ENCODE data around the gene KIAA1755.

Gene KIAA1755

DNA sequence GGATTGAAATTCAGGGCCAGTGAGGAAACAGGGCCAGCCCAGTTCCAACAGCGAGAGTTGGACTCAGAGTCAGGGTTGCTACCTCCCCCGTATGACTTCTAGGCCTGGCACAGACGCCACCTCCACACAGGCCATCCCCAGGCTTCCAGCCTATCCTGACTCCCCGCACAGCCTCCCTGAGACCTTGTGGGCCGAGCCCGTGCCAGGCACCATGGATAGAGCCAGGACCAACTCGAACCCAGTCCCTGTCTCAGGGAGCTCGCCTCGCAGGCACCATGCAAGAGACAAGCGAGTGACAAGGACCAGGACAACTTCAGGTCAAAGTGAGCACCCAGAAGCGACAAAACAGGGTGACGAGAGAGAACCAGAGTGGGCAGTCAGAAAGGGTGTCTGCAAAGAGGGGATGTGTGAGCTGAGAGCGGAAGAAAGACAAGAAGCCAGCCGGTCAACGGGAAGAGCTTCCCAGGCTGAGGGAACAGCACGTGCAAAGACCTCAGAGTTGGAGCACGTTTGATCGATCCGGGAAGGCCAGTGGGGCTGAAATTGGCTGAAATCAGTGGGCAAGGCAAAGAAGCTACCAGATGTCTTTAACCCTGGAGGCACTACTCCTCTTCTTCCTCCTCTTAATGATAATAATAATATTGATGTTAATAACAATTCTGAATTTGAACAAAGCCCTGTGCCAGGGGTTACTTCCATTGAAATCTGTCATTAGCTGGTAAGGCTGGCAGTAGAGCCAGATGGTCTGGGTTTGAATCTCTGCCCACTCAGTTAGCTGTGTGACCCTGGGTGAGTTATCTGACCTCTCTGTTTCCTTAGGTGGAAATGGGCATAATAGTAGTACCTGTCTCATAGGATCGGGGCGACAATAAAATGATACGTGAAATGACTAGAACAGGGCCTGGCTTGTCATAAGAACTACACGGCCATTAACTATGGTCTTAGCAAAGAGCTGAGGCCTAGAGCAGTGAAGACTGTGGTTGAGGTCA is 45.0 kb downstream of the KIAA1755 start:
- no peak for DNase-seq (ENCODE audit: low read depth)
- TF ChIP-seq, protein P1, sequence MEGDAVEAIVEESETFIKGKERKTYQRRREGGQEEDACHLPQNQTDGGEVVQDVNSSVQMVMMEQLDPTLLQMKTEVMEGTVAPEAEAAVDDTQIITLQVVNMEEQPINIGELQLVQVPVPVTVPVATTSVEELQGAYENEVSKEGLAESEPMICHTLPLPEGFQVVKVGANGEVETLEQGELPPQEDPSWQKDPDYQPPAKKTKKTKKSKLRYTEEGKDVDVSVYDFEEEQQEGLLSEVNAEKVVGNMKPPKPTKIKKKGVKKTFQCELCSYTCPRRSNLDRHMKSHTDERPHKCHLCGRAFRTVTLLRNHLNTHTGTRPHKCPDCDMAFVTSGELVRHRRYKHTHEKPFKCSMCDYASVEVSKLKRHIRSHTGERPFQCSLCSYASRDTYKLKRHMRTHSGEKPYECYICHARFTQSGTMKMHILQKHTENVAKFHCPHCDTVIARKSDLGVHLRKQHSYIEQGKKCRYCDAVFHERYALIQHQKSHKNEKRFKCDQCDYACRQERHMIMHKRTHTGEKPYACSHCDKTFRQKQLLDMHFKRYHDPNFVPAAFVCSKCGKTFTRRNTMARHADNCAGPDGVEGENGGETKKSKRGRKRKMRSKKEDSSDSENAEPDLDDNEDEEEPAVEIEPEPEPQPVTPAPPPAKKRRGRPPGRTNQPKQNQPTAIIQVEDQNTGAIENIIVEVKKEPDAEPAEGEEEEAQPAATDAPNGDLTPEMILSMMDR (IDR thresholded peaks at IDR 0.05; ENCODE audit: control insufficient read depth, extremely low read depth, insufficient read depth), result no peak

GRCh38 chr20:38214256-38215193 is 46.0 kb downstream of the KIAA1755 start:
- no peak overlapping the region for H3K4me3 ChIP-seq (ENCODE audit: low read depth, low read length)
- TF ChIP-seq, protein P1 (IDR thresholded peaks at IDR 0.05; ENCODE audit: control insufficient read depth, extremely low read depth, insufficient read depth), result no peak

More for the DNA sequence above, 45.0 kb downstream of the KIAA1755 start:
- no peak overlapping the region for H3K4me3 ChIP-seq (ENCODE audit: low read depth, low read length)

GRCh38 chr20:38213607-38213940 is 47.0 kb downstream of the KIAA1755 start:
- TF ChIP-seq, protein P1 (IDR thresholded peaks at IDR 0.05; ENCODE audit: control insufficient read depth, extremely low read depth, insufficient read depth), result no peak
- no peak for DNase-seq (ENCODE audit: low read depth)
- H3K4me3 ChIP-seq (ENCODE audit: low read depth, low read length), result no peak overlapping the region

More at GRCh38 chr20:38214256-38215193, 46.0 kb downstream of the KIAA1755 start:
- no peak for DNase-seq (ENCODE audit: low read depth)

- no peak for DNase-seq (ENCODE audit: low read depth)
- TF ChIP-seq, protein P1 (IDR thresholded peaks at IDR 0.05; ENCODE audit: control insufficient read depth, extremely low read depth, insufficient read depth), result no peak
- no peak overlapping the region for H3K4me3 ChIP-seq (ENCODE audit: low read depth, low read length)
Measured at GRCh38 chr20:38212806-38213606, 47.5 kb downstream of the KIAA1755 start.

DNA sequence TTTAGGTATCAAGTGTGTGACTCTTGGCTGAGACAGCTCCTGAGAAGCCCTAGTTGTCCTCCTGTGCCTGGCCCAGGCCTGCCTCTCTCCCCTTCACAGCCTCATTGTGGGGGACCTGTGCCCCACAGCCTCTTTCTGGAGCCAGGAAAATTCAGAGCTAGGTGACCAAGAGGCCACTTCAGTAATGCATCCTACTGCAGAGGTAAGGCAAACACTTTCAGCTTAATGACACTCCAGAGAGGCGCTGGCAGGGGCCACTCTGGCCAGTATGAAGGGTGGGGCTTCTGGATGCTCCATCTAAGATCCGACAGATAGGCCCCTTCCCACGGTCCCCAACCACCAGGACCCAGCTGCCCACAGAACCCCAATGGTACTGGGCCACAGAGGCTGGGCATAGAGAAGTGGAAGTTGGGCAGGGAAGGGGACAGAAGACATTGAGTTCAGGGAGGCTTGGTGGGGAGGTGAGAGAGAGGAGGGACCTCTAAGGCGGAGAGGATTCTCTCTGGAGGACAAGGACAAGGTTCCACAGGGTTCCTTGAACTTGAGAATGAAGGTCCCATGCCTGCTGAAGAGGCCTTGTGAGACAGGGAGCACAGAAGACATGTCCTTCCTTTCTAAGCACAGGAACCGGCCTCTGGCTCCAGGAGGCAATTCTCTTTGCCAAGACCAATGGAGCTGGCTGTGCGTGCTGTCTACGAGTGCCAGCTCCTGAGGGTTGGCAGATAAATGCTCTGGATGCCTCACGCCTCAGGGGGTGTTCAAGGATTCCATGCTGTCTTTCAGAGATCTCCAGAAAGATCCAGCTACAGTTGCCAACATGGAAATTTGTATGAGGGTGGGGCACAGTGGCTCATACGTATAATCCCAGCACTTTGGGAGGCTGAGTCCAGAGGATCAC is 49.1 kb downstream of the KIAA1755 start:
- no peak overlapping the region for H3K4me3 ChIP-seq (ENCODE audit: low read depth, low read length)
- no peak for DNase-seq (ENCODE audit: low read depth)
- TF ChIP-seq, protein P1 (IDR thresholded peaks at IDR 0.05; ENCODE audit: control insufficient read depth, extremely low read depth, insufficient read depth), result no peak

All from LNCaP clone FGC (cell line).